Ovary (tissue), 9 donors: ENCODE results near the gene LCP1. TPM values are rescaled to one million over a fixed set of nuclear protein-coding genes. Genes with fewer than 3 reads are reported as not detected.

ENCODE experiments used
- DNase-seq, 5 donors: peaks; one replicate each; pipeline ENCODE4 v3.0.0-alpha.2; 2019 to 2020
- H3K27ac ChIP-seq, 2 donors: fragments of 200-600 bp; one replicate each; pipeline versions ENCODE4 v1.5.1 to v1.8.0; 2019 to 2022
- H3K27me3 ChIP-seq: fragments of 200-600 bp; one replicate; pipeline ENCODE4 v1.8.0; 2022
- H3K36me3 ChIP-seq: fragments of 200-600 bp; sonication (generic); one replicate; pipeline ENCODE4 v1.5.1; 2019
- H3K4me1 ChIP-seq: one replicate; pipeline ENCODE4 v1.8.1; 2013; ENCODE audit warnings: mild to moderate bottlenecking, moderate library complexity; ENCODE audit not compliant: insufficient read depth
- H3K4me3 ChIP-seq: fragments of 200-600 bp; sonication (generic); one replicate; pipeline ENCODE4 v1.5.1; 2017
- H3K9me3 ChIP-seq, 2 donors: fragments of 200-600 bp in 1 of 2; sonication (generic) in 1 of 2; one replicate each; pipeline versions ENCODE4 v1.5.1 to v1.8.1; 2013 to 2019; ENCODE audit warnings: mild to moderate bottlenecking in 1 of 2, moderate library complexity in 1 of 2
- EP300 ChIP-seq: sonication (generic); formaldehyde crosslinking; IDR thresholded peaks from one replicate; pipeline ENCODE4 v1.6.1; 2017; ENCODE audit warnings: antibody characterized with exemption
- POLR2A ChIP-seq: fragments of 450-650 bp; IDR thresholded peaks from one replicate; pipeline ENCODE4 v1.6.1; 2017; ENCODE audit warnings: antibody characterized with exemption, mild to moderate bottlenecking, moderate library complexity
- WGBS, 3 donors: extraction: QIAGEN DNeasy Blood & Tissue Kit in 1 of 3; methylation state at CpG; one replicate each; pipeline versions ENCODE4 v1.1.5 to v1.1.7; 2013 to 2017; 5-methylcytosine and 5-hydroxymethylcytosine counted together
- intact Hi-C, 4 donors: fragments of 100-400 bp; cut with DNase I; formaldehyde crosslinking; loops; one replicate each; pipeline versions ENCODE4 v1.11.0 to v1.15.1; 2022 to 2023
- polyA plus RNA-seq, 2 donors: library from polyadenylated mRNA; stranded (reverse); fragments of 200-250 nt in 1 of 2; fragments of 350-450 nt in 1 of 2; fragmentation: Illumina TruSeq in 1 of 2; extraction: RNeasy Lipid Tissue Mini Kit (QIAGEN cat#74804) in 1 of 2; gene quantifications; one replicate each; pipeline ENCODE4 v1.2.3, GENCODE V29; 2013 to 2014
- total RNA-seq, 7 donors: library from RNA; depleted of rRNA in 2 of 7; stranded (reverse); fragments of >200 nt in 2 of 7; fragmentation: NEBNext Ultra II Directional in 3 of 7; extraction: Animal tissue kit (Norgen Biotek cat#: 25700) in 3 of 7; gene quantifications; one replicate each; pipeline versions ENCODE4 v1.1.0 to v1.2.4, GENCODE V29; 2016 to 2023
- TF ChIP-seq, protein P1 (sequence below), 3 donors: fragments of 450-650 bp in 2 of 3; fragments of 200-600 bp in 1 of 3; IDR thresholded peaks; one replicate each; pipeline versions ENCODE4 v1.5.1 to v1.8.0; 2016 to 2022; ENCODE audit warnings: antibody characterized with exemption in 3 of 3, mild to moderate bottlenecking in 1 of 3
- donor health status: DM: no; HTN: no; CAD: no; lungs with moderate emphysema.
- donor health status: DM: no; HTN: no; CAD: no.
- donor health status: Bipolar disorder and iron deficiency.
- donor health status: DM: yes; HTN: yes; CAD: no.
- donor health status: DM: no; HTN: no; CAD: no.
- donor health status: DM: yes; HTN: yes; CAD: no.

LCP1 gene
- total and polyA plus RNA-seq, 9 donors = 5.7 to 56.9 (median 13.8) TPM

DNA sequence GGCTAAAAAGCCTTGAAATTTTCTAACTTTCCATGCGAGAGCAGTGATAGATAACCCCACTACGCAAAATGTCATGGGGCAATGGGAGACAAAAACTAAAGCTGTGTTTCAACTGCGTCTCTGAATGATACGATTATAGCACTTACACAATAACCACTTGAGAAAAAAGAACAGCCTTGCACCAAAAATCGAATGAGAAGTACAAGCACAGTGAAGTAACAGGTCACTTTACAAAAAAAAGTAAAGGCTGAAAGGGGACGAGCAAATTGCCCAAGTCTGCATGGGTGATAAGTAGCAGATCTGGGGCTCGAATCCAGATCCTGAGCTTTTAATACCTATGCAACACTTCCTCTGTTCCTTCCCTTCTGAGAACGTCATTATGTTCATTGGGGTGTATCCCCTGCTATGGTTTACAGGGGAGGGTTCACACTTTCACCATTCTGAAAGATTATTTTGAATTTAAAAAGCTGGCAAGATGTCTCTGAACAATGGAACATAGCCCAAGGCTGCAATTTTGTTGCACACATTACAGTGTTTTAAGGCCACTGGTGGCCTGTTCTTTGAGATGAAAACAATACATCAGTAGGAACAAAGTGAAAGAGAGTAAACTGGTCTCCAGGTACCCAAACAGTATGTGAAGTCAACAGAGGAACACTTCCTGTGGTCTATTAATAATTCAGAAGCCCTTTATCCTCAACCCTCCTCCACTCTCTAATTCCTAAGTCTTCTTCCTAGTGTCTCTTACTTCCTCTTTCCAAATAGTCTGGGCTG lies 80.3 kb downstream of the LCP1 start:
- WGBS, 3 donors = 51 to 59% (median 52%) methylated on average over 8 of the region's 8 CpGs
- TF ChIP-seq, protein P1, sequence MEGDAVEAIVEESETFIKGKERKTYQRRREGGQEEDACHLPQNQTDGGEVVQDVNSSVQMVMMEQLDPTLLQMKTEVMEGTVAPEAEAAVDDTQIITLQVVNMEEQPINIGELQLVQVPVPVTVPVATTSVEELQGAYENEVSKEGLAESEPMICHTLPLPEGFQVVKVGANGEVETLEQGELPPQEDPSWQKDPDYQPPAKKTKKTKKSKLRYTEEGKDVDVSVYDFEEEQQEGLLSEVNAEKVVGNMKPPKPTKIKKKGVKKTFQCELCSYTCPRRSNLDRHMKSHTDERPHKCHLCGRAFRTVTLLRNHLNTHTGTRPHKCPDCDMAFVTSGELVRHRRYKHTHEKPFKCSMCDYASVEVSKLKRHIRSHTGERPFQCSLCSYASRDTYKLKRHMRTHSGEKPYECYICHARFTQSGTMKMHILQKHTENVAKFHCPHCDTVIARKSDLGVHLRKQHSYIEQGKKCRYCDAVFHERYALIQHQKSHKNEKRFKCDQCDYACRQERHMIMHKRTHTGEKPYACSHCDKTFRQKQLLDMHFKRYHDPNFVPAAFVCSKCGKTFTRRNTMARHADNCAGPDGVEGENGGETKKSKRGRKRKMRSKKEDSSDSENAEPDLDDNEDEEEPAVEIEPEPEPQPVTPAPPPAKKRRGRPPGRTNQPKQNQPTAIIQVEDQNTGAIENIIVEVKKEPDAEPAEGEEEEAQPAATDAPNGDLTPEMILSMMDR (IDR thresholded peaks at IDR 0.05) = no peak
- no peak for TF ChIP-seq EP300
- TF ChIP-seq POLR2A = no peak
- no peaks in the 10 kb centered on the region for H3K27me3 ChIP-seq
- H3K36me3 ChIP-seq = no peaks in the 10 kb centered on the region
- no peaks in the 10 kb centered on the region for H3K9me3 ChIP-seq
- H3K4me1 ChIP-seq = no peaks in the 10 kb centered on the region
- no peak overlapping the region for H3K27ac ChIP-seq
- no peak overlapping the region for H3K4me3 ChIP-seq
- intact Hi-C loops = no loop called here
- DNase-seq = no peak

DNA sequence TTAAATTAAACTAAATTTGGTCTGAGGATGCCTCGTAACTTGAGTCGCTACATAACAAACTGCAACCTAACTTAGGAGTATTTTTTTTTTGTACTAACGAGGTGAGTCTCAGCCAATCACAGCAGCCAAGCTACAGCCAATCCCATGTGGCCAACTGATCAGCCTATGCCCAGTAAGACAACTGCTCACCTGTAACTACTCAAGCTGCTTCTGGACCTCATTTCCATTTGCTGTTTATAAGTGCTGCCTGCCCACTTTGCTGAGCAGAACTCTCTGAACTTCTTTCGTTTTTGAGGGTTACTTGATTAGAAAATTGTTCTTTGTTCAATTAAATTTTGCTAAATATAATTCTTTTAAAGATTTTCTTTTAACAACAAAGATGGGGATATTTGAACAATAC lies 81.0 kb downstream of the LCP1 start:
- Histone ChIP-seq H3K4me3 (no peak overlapping the region), H3K4me1 (no peaks in the 10 kb centered on the region), H3K27me3 (no peaks in the 10 kb centered on the region), H3K27ac (no peak overlapping the region), H3K9me3 (no peaks in the 10 kb centered on the region), H3K36me3 (no peaks in the 10 kb centered on the region)
- WGBS, 3 donors = 76 to 81% (median 77%) methylated on average over 4 of the region's 4 CpGs
- TF ChIP-seq POLR2A (no peak), EP300 (no peak)
- TF ChIP-seq, protein P1 (IDR thresholded peaks at IDR 0.05) = no peak
- no peak for DNase-seq
- intact Hi-C loops = no loop called here

- WGBS, 3 donors = 69 to 88% (median 73%) methylated on average over 1 of the region's 1 CpG
- TF ChIP-seq EP300 = no peak
- no peak for TF ChIP-seq POLR2A
- TF ChIP-seq, protein P1 (IDR thresholded peaks at IDR 0.05) = no peak
- Histone ChIP-seq H3K27me3 (no peaks in the 10 kb centered on the region), H3K4me3 (no peak overlapping the region), H3K36me3 (no peaks in the 10 kb centered on the region), H3K27ac (no peak overlapping the region), H3K9me3 (no peaks in the 10 kb centered on the region), H3K4me1 (no peaks in the 10 kb centered on the region)
- intact Hi-C loops = no loop called here
- DNase-seq = no peak
Measured at GRCh38 chr13:46100191-46100815, 81.7 kb downstream of the LCP1 start.

GRCh38 chr13:46097663-46098062 lies 84.3 kb downstream of the LCP1 start:
- no peaks in the 10 kb centered on the region for H3K4me1 ChIP-seq
- no peak for DNase-seq
- H3K27ac ChIP-seq = no peak overlapping the region
- TF ChIP-seq, protein P1 (IDR thresholded peaks at IDR 0.05) = no peak
- TF ChIP-seq POLR2A = no peak
- no peak for TF ChIP-seq EP300
- H3K4me3 ChIP-seq = no peak overlapping the region
- no peaks in the 10 kb centered on the region for H3K36me3 ChIP-seq
- intact Hi-C loops = no loop called here
- no peaks in the 10 kb centered on the region for H3K9me3 ChIP-seq
- H3K27me3 ChIP-seq = no peaks in the 10 kb centered on the region
- 88 to 91% (median 89%) methylated on average over 4 of the region's 4 CpGs for WGBS, 3 donors
